H1 (cell line): ENCODE results near the gene OTX2. TPM values are rescaled to one million over a fixed set of nuclear protein-coding genes. Genes with fewer than 3 reads are reported as not detected.

Experiments
- ATF3 ChIP-seq: IDR thresholded peaks from 2 replicates; pipeline ENCODE4 v1.6.1; 2011; ENCODE audit warnings: low read depth, mild to moderate bottlenecking, low read length; ENCODE audit not compliant: insufficient read depth
- CBX5 ChIP-seq: fragments of 300-800, 300-1000 bp; sonication (generic); IDR thresholded peaks from 2 replicates; pipeline ENCODE4 v1.7.1; 2016; ENCODE audit warnings: antibody characterized with exemption, low read length, low read depth
- CHD2 ChIP-seq: IDR thresholded peaks from 2 replicates; pipeline ENCODE4 v1.6.1; 2012; ENCODE audit warnings: low read length, improper control_type of control experiment
- E2F6 ChIP-seq: IDR thresholded peaks from 2 replicates; pipeline ENCODE4 v1.6.1; 2012; ENCODE audit warnings: inconsistent platforms
- EP300 ChIP-seq, 2 experiments: IDR thresholded peaks; 1 replicate in 1 of 2; 2 replicates in 1 of 2; pipeline ENCODE4 v1.6.1; 2011 to 2012; ENCODE audit warnings: low read depth in 2 of 2, low read length in 2 of 2, mild to moderate bottlenecking in 2 of 2, borderline replicate concordance in 1 of 2, inconsistent platforms in 1 of 2, moderate library complexity in 1 of 2
- EZH2 ChIP-seq: fragments of 200-600 bp; sonication (generic); IDR thresholded peaks from 2 replicates; pipeline ENCODE4 v1.7.1; 2012; ENCODE audit warnings: low read depth, mild to moderate bottlenecking, moderate library complexity, low read length, inconsistent platforms; ENCODE audit not compliant: severe bottlenecking
- JUN ChIP-seq: IDR thresholded peaks from 2 replicates; pipeline ENCODE4 v1.6.1; 2011; ENCODE audit warnings: low read depth, mild to moderate bottlenecking, improper control_type of control experiment, low read length
- KDM1A ChIP-seq: fragments of 200-600, 300-600 bp; sonication (generic); IDR thresholded peaks from 2 replicates; pipeline ENCODE4 v1.7.1; 2016; ENCODE audit warnings: mild to moderate bottlenecking, low read length, borderline replicate concordance
- KDM5A ChIP-seq: fragments of 200-600 bp; IDR thresholded peaks from 2 replicates; pipeline ENCODE4 v1.7.1; 2012; ENCODE audit warnings: mild to moderate bottlenecking, low read length, inconsistent platforms, mixed read lengths
- NRF1 ChIP-seq: IDR thresholded peaks from 2 replicates; pipeline ENCODE4 v1.6.1; 2011; ENCODE audit warnings: mild to moderate bottlenecking, low read depth, low read length, improper control_type of control experiment
- PHF8 ChIP-seq: fragments of 200-600 bp; sonication (generic); conservative IDR thresholded peaks from 2 replicates; pipeline ENCODE4 v1.7.1; 2012; ENCODE audit warnings: low read depth, mild to moderate bottlenecking, inconsistent platforms, low read length, moderate library complexity
- POLR2AphosphoS5 ChIP-seq: IDR thresholded peaks from 2 replicates; pipeline ENCODE4 v1.6.1; 2011; ENCODE audit warnings: low read depth, low read length
- POU5F1 ChIP-seq: IDR thresholded peaks from 2 replicates; pipeline ENCODE4 v1.6.1; 2011; ENCODE audit warnings: low read depth, mild to moderate bottlenecking, low read length, moderate library complexity
- RBBP5 ChIP-seq: IDR thresholded peaks from 2 replicates; pipeline ENCODE4 v1.7.1; 2012; ENCODE audit warnings: low read depth, mild to moderate bottlenecking, inconsistent platforms, low read length, moderate library complexity, borderline replicate concordance
- RFX5 ChIP-seq: IDR thresholded peaks from 2 replicates; pipeline ENCODE4 v1.6.1; 2011; ENCODE audit warnings: low read depth, low read length, improper control_type of control experiment, borderline replicate concordance
- SAP30 ChIP-seq: fragments of 300-600 bp; sonication (generic); IDR thresholded peaks from 2 replicates; pipeline ENCODE4 v1.7.1; 2012; ENCODE audit warnings: low read length, moderate library complexity, mild to moderate bottlenecking, inconsistent platforms; ENCODE audit not compliant: insufficient read depth, insufficient replicate concordance
- SIX5 ChIP-seq: IDR thresholded peaks from 2 replicates; pipeline ENCODE4 v1.6.1; 2011; ENCODE audit warnings: mild to moderate bottlenecking, low read depth, low read length
- SP2 ChIP-seq: IDR thresholded peaks from 2 replicates; pipeline ENCODE4 v1.6.1; 2012; ENCODE audit warnings: mild to moderate bottlenecking, low read length, inconsistent platforms
- SRF ChIP-seq: IDR thresholded peaks from 2 replicates; pipeline ENCODE4 v1.6.1; 2011; ENCODE audit warnings: mild to moderate bottlenecking, low read depth, low read length, moderate library complexity
- TAF1 ChIP-seq: IDR thresholded peaks from 2 replicates; pipeline ENCODE4 v1.6.1; 2011; ENCODE audit warnings: mild to moderate bottlenecking, low read depth, low read length
- TBP ChIP-seq: IDR thresholded peaks from 2 replicates; pipeline ENCODE4 v1.6.1; 2011; ENCODE audit warnings: low read depth, low read length, improper control_type of control experiment
- TEAD4 ChIP-seq: IDR thresholded peaks from 2 replicates; pipeline ENCODE4 v1.6.1; 2012; ENCODE audit warnings: low read depth, low read length, inconsistent platforms, mixed read lengths
- ZNF274 ChIP-seq: IDR thresholded peaks from 2 replicates; pipeline ENCODE4 v1.7.0; 2012; ENCODE audit warnings: low read length, borderline replicate concordance; ENCODE audit errors: extremely low read depth
- polyA plus RNA-seq, 7 experiments: library from polyadenylated mRNA; depleted of rRNA in 3 of 7; stranded (reverse) in 5 of 7; unstranded in 2 of 7; fragments of >200 nt in 5 of 7; fragments of 200-250 nt in 2 of 7; gene quantifications; 1 replicate in 5 of 7; 2 replicates in 1 of 7; 4 replicates in 1 of 7; pipeline versions ENCODE4 v1.2.1 to v1.2.3, GENCODE V29; 2011 to 2013; ENCODE audit warnings: missing spikeins in 2 of 7, mixed read lengths in 2 of 7
- total RNA-seq: library from RNA; stranded (reverse); fragmentation: NEBNext Ultra II Directional; extraction: Animal tissue kit (Norgen Biotek cat#: 25700); gene quantifications from 2 replicates; pipeline ENCODE4 v1.2.1, GENCODE V29; 2021

The OTX2 gene
- total and polyA plus RNA-seq, 2 of the 8 experiments (the other 6 are each of a cell fraction or from before 2014, with no cell fraction given): 33.9 to 155 TPM

GRCh38 chr14:56798447-56799342 is 11.6 kb downstream of the OTX2 start (continued):
- TF ChIP-seq TAF1 (peak; percentile 29; the same call in 1 of the 2 replicates), SAP30 (no peak), PHF8 (0 out of 2 replicates have a peak, but pooled peaks have one; percentile 27), KDM5A (no peak), ZNF274 (no peak), RBBP5 (0 out of 2 replicates have a peak, but pooled peaks have one; percentile 14), SRF (no peak), NRF1 (no peak), TEAD4 (no peak), RFX5 (no peak), KDM1A (no peak; the same call in 1 of the 2 replicates), EZH2 (peak; percentile 45), POLR2AphosphoS5 (peak; percentile 50), SIX5 (no peak), POU5F1 (no peak), ATF3 (no peak), E2F6 (no peak), JUN (no peak), SP2 (no peak), EP300 (IDR thresholded peaks at IDR 0.05; ENCODE audit: borderline replicate concordance in 1 of 2, low read depth in 2 of 2, low read length in 2 of 2) (no peak), CHD2 (no peak), CBX5 (no peak), TBP (no peak; the same call in 1 of the 2 replicates)
